Activated T-cell treated with anti-CD3 and anti-CD28 coated beads for 24 hours (primary cell): ENCODE results near the gene RYR1.

Source experiments
- DNase-seq: peaks from one replicate; pipeline ENCODE4 v3.0.0-alpha.2; 2020; ENCODE audit warnings: low read depth

RYR1 gene

GRCh38 chr19:38433268-38433733 lies at the start of gene RYR1:
TSS of gene RYR1 (plus strand) at chr19:38433691. CDS start at chr19:38433830, 139 bp downstream.
- peak; percentile 44 for DNase-seq

- no peak for DNase-seq
These were observed 49.7 kb upstream of the RYR1 start for GRCh38 chr19:38383743-38384142.

GRCh38 chr19:38384209-38385027 lies 49.1 kb upstream of the RYR1 start:
- DNase-seq: no peak

GRCh38 chr19:38385057-38385803 lies 48.3 kb upstream of the RYR1 start:
- DNase-seq: no peak

GRCh38 chr19:38385804-38386257 lies 47.7 kb upstream of the RYR1 start:
- no peak for DNase-seq

GRCh38 chr19:38386300-38386970 lies 47.1 kb upstream of the RYR1 start:
- no peak for DNase-seq

GRCh38 chr19:38386971-38387549 lies 46.4 kb upstream of the RYR1 start:
- no peak for DNase-seq

GRCh38 chr19:38387550-38388348 lies 45.7 kb upstream of the RYR1 start, which contains the start of gene GGN:
TSS of gene GGN (minus strand) at chr19:38388034. CDS start at chr19:38387261, 773 bp downstream.
- peak; percentile 65 for DNase-seq

- DNase-seq: no peak
These were observed 45.0 kb upstream of the RYR1 start, which contains the start of gene SPRED3 for GRCh38 chr19:38388349-38389100. TSS of gene SPRED3 (plus strand) at chr19:38388697. CDS start at chr19:38390303, 1,606 bp downstream.

GRCh38 chr19:38389101-38389925 lies 44.2 kb upstream of the RYR1 start:
- no peak for DNase-seq

GRCh38 chr19:38389957-38390924 lies 43.2 kb upstream of the RYR1 start:
- DNase-seq: no peak

GRCh38 chr19:38391911-38392464 lies 41.5 kb upstream of the RYR1 start:
- no peak for DNase-seq

- DNase-seq: no peak
These were observed 40.7 kb upstream of the RYR1 start for GRCh38 chr19:38392707-38393308.

- peak; percentile 68 for DNase-seq
These were observed 39.0 kb upstream of the RYR1 start for GRCh38 chr19:38394488-38394887.

GRCh38 chr19:38395381-38396114 lies 37.9 kb upstream of the RYR1 start:
- DNase-seq: peak; percentile 38

GRCh38 chr19:38399081-38399480 lies 34.4 kb upstream of the RYR1 start:
- no peak for DNase-seq

GRCh38 chr19:38399537-38399936 lies 34.0 kb upstream of the RYR1 start:
- DNase-seq: no peak
